Neuronal stem cell (in vitro differentiated cells): ENCODE results near the gene ADRA2B.
A peak's percentile ranks its signal among the peaks of the same experiment; 100 is the strongest.

Experiments
- DNase-seq: peaks from one replicate; pipeline ENCODE4 v3.0.0-alpha.2; 2013; ENCODE audit warnings: low spot score
- H2AFZ ChIP-seq: one replicate; pipeline ENCODE4 v1.6.1; 2013; ENCODE audit warnings: mild to moderate bottlenecking, low read length, inconsistent platforms
- H2AK5ac ChIP-seq: 2 replicates; pipeline ENCODE4 v1.6.1; 2013; ENCODE audit warnings: low read depth, mild to moderate bottlenecking, inconsistent platforms, low read length, moderate library complexity, mixed read lengths
- H2BK120ac ChIP-seq: 2 replicates; pipeline ENCODE4 v1.6.1; 2013; ENCODE audit warnings: low read depth, mild to moderate bottlenecking, inconsistent platforms, low read length, moderate library complexity, mixed read lengths
- H2BK12ac ChIP-seq: one replicate; pipeline ENCODE4 v1.6.1; 2013; ENCODE audit warnings: low read length, inconsistent platforms
- H2BK15ac ChIP-seq: 2 replicates; pipeline ENCODE4 v1.6.1; 2013; ENCODE audit warnings: mild to moderate bottlenecking, low read length, inconsistent platforms, mixed read lengths
- H2BK5ac ChIP-seq: one replicate; pipeline ENCODE4 v1.6.1; 2013; ENCODE audit warnings: inconsistent platforms, mild to moderate bottlenecking, low read length, moderate library complexity
- H3K14ac ChIP-seq: one replicate; pipeline ENCODE4 v1.6.1; 2013; ENCODE audit warnings: low read length, inconsistent platforms
- H3K18ac ChIP-seq: 2 replicates; pipeline ENCODE4 v1.6.1; 2013; ENCODE audit warnings: low read length, inconsistent platforms
- H3K23ac ChIP-seq: 2 replicates; pipeline ENCODE4 v1.6.1; 2013; ENCODE audit warnings: low read depth, mild to moderate bottlenecking, mixed read lengths, low read length, inconsistent platforms; ENCODE audit not compliant: poor library complexity
- H3K27ac ChIP-seq: replicated peaks from 3 replicates; pipeline ENCODE4 v1.5.1; 2013; ENCODE audit warnings: low read length, inconsistent platforms
- H3K27me3 ChIP-seq, 3 experiments: 2 replicates each; pipeline ENCODE4 v1.6.1; 2013; ENCODE audit warnings: low read length in 3 of 3, mild to moderate bottlenecking in 2 of 3, inconsistent platforms in 1 of 3, low read depth in 1 of 3, mixed read lengths in 1 of 3, moderate library complexity in 1 of 3; ENCODE audit not compliant: control insufficient read depth in 3 of 3, insufficient read depth in 3 of 3
- H3K36me3 ChIP-seq, 2 donors: replicated peaks in 1 of 2; 2 replicates each; pipeline ENCODE4 v1.6.1; 2013; ENCODE audit warnings: low read length in 2 of 2; ENCODE audit not compliant: control insufficient read depth in 2 of 2, insufficient read depth in 2 of 2
- H3K4ac ChIP-seq: 2 replicates; pipeline ENCODE4 v1.6.1; 2013; ENCODE audit warnings: inconsistent platforms, mild to moderate bottlenecking, low read length, moderate library complexity
- H3K4me1 ChIP-seq, 2 donors: 1 replicate in 1 of 2; 2 replicates in 1 of 2; pipeline ENCODE4 v1.6.1; 2013; ENCODE audit warnings: low read length in 2 of 2, low read depth in 1 of 2; ENCODE audit not compliant: control insufficient read depth in 2 of 2, insufficient read depth in 1 of 2
- H3K4me2 ChIP-seq: one replicate; pipeline ENCODE4 v1.6.1; 2013; ENCODE audit warnings: mild to moderate bottlenecking, low read length, inconsistent platforms; ENCODE audit not compliant: insufficient read depth, poor library complexity, severe bottlenecking
- H3K4me3 ChIP-seq, 2 donors: 2 replicates each; pipeline ENCODE4 v1.5.1; 2013; ENCODE audit warnings: low read length in 2 of 2, mild to moderate bottlenecking in 2 of 2, inconsistent platforms in 1 of 2, moderate library complexity in 1 of 2
- H3K79me1 ChIP-seq: one replicate; pipeline ENCODE4 v1.6.1; 2013; ENCODE audit warnings: low read depth, mild to moderate bottlenecking, inconsistent platforms, low read length, moderate library complexity
- H3K9ac ChIP-seq: one replicate; pipeline ENCODE4 v1.6.1; 2013; ENCODE audit warnings: mild to moderate bottlenecking, low read depth, low read length, inconsistent platforms; ENCODE audit not compliant: poor library complexity
- H3K9me3 ChIP-seq, 2 donors: replicated peaks in 1 of 2; 2 replicates each; pipeline versions ENCODE3 to v1.6.1; 2013; ENCODE audit warnings: low read length in 2 of 2, mild to moderate bottlenecking in 2 of 2, inconsistent platforms in 1 of 2, low read depth in 1 of 2, mixed read lengths in 1 of 2, moderate library complexity in 1 of 2; ENCODE audit not compliant: control insufficient read depth in 2 of 2, insufficient read depth in 1 of 2
- H4K8ac ChIP-seq: one replicate; pipeline ENCODE4 v1.6.1; 2013; ENCODE audit warnings: low read depth, mild to moderate bottlenecking, inconsistent platforms, low read length, moderate library complexity
- H4K91ac ChIP-seq: one replicate; pipeline ENCODE4 v1.6.1; 2013; ENCODE audit warnings: low read length, low read depth, mild to moderate bottlenecking, inconsistent platforms; ENCODE audit not compliant: poor library complexity
- WGBS, 2 donors: extraction: QIAGEN DNeasy Blood & Tissue Kit; methylation state at CpG; one replicate each; pipeline ENCODE4 v1.1.7; 2013; ENCODE audit warnings: missing lambda C conversion rate in 2 of 2, mixed read lengths in 1 of 2; ENCODE audit not compliant: insufficient read length in 2 of 2, insufficient replicate concordance in 1 of 2; ENCODE audit errors: extremely low coverage in 2 of 2; 5-methylcytosine and 5-hydroxymethylcytosine counted together

ADRA2B gene

GRCh38 chr2:96123290-96123689 lies 6.9 kb upstream of the ADRA2B start:
- no peak overlapping the region for H4K91ac ChIP-seq
- no peak overlapping the region for H2BK5ac ChIP-seq
- H3K4me2 ChIP-seq, result no peak overlapping the region
- H2BK12ac ChIP-seq, result no peak overlapping the region
- no peak overlapping the region for H3K4me3 ChIP-seq
- H3K79me1 ChIP-seq, result no peaks in the 10 kb centered on the region
- no peak overlapping the region for H3K23ac ChIP-seq
- H2BK120ac ChIP-seq, result no peak overlapping the region
- H3K27ac ChIP-seq, result no peak overlapping the region
- H3K4me1 ChIP-seq, result peaks cover 0 to 6% of the 10 kb centered on the region in 2 donors
- H3K27me3 ChIP-seq, result peaks cover 0 to 64% (median 0%) of the 10 kb centered on the region in 3 experiments
- no peak overlapping the region for H4K8ac ChIP-seq
- H3K36me3 ChIP-seq, result no peaks in the 10 kb centered on the region
- no peak overlapping the region for H2AK5ac ChIP-seq
- no peak for DNase-seq
- no peak overlapping the region for H3K9ac ChIP-seq
- no peak overlapping the region for H3K18ac ChIP-seq
- H2AFZ ChIP-seq, result no peak overlapping the region
- no peak overlapping the region for H2BK15ac ChIP-seq
- no peak overlapping the region for H3K14ac ChIP-seq
- no peaks in the 10 kb centered on the region for H3K9me3 ChIP-seq
- H3K4ac ChIP-seq, result no peak overlapping the region
- no CpG with 5 or more reads among the region's 1 CpG for WGBS, 2 donors

DNA sequence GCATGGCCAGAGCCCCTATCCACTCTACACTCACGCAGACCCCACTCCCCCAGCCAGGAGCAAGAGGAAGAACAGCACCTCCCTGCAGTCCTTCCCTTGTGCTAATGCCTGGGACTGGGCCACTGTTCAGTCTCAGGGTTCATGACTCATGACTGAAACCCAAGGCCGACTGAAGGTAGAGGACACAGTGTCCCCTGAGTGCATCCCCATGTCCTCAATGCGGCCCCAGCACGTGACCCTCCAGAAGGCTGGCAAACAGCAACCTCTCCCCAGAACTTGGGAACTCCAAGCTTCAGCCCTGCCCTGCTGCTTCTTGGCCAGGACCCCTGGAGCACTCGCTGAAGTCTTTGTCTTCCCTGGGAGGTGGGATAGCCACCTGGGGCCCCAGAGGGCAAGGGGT lies 6.0 kb upstream of the ADRA2B start:
- H3K9ac ChIP-seq, result peak overlapping the region; percentile 3
- H3K23ac ChIP-seq, result peak overlapping the region; percentile 74
- no peak overlapping the region for H2BK12ac ChIP-seq
- H2AK5ac ChIP-seq, result peak overlapping the region; percentile 5
- H3K27me3 ChIP-seq, result peaks cover 0 to 73% (median 7%) of the 10 kb centered on the region in 3 experiments
- H2BK5ac ChIP-seq, result peak overlapping the region; percentile 20
- H3K4ac ChIP-seq, result no peak overlapping the region
- H4K91ac ChIP-seq, result peak overlapping the region; percentile 75
- no peaks in the 10 kb centered on the region for H3K9me3 ChIP-seq
- H3K14ac ChIP-seq, result no peak overlapping the region
- H2BK120ac ChIP-seq, result peak overlapping the region; percentile 7
- peaks cover 2 to 6% of the 10 kb centered on the region in 2 donors for H3K4me1 ChIP-seq
- H3K4me3 ChIP-seq, result no peak overlapping the region
- H4K8ac ChIP-seq, result no peak overlapping the region
- no peaks in the 10 kb centered on the region for H3K79me1 ChIP-seq
- H3K27ac ChIP-seq, result no peak overlapping the region
- DNase-seq, result no peak
- H2AFZ ChIP-seq, result no peak overlapping the region
- H3K4me2 ChIP-seq, result no peak overlapping the region
- H2BK15ac ChIP-seq, result no peak overlapping the region
- WGBS, 2 donors, result no CpG with 5 or more reads among the region's 5 CpGs
- H3K36me3 ChIP-seq, result no peaks in the 10 kb centered on the region
- no peak overlapping the region for H3K18ac ChIP-seq

GRCh38 chr2:96121414-96121813 lies 5.0 kb upstream of the ADRA2B start:
- H2BK120ac ChIP-seq, result no peak overlapping the region
- no peaks in the 10 kb centered on the region for H3K9me3 ChIP-seq
- H2BK5ac ChIP-seq, result no peak overlapping the region
- H3K4ac ChIP-seq, result no peak overlapping the region
- no CpG with 5 or more reads among the region's 4 CpGs for WGBS, 2 donors
- no peak overlapping the region for H3K18ac ChIP-seq
- no peak overlapping the region for H3K27ac ChIP-seq
- peak overlapping the region; percentile 51 for H2AK5ac ChIP-seq
- H2BK15ac ChIP-seq, result no peak overlapping the region
- peak overlapping the region; percentile 78 for H3K23ac ChIP-seq
- peak overlapping the region; percentile 42 for H4K91ac ChIP-seq
- H3K14ac ChIP-seq, result no peak overlapping the region
- H2BK12ac ChIP-seq, result no peak overlapping the region
- no peak overlapping the region for H4K8ac ChIP-seq
- no peak for DNase-seq
- no peaks in the 10 kb centered on the region for H3K36me3 ChIP-seq
- no peak overlapping the region for H3K4me3 ChIP-seq
- no peak overlapping the region for H2AFZ ChIP-seq
- no peak overlapping the region for H3K9ac ChIP-seq
- H3K79me1 ChIP-seq, result no peaks in the 10 kb centered on the region
- H3K4me2 ChIP-seq, result no peak overlapping the region
- peaks cover 6 to 9% of the 10 kb centered on the region in 2 donors for H3K4me1 ChIP-seq
- H3K27me3 ChIP-seq, result peaks cover 0 to 81% (median 11%) of the 10 kb centered on the region in 3 experiments

GRCh38 chr2:96120991-96121390 lies 4.6 kb upstream of the ADRA2B start:
- no peak overlapping the region for H3K4ac ChIP-seq
- WGBS, 2 donors, result no CpG with 5 or more reads among the region's 7 CpGs
- H3K18ac ChIP-seq, result peak overlapping the region; percentile 21
- no peak overlapping the region for H3K27ac ChIP-seq
- H3K9ac ChIP-seq, result peak overlapping the region; percentile 74
- no peak overlapping the region for H3K4me2 ChIP-seq
- no peaks in the 10 kb centered on the region for H3K36me3 ChIP-seq
- H3K14ac ChIP-seq, result no peak overlapping the region
- H3K9me3 ChIP-seq, result peaks cover under 1% of the 10 kb centered on the region in 2 donors
- peaks cover 0 to 85% (median 13%) of the 10 kb centered on the region in 3 experiments for H3K27me3 ChIP-seq
- no peaks in the 10 kb centered on the region for H3K79me1 ChIP-seq
- no peak overlapping the region for H2BK12ac ChIP-seq
- H3K23ac ChIP-seq, result peak overlapping the region; percentile 78
- H2AK5ac ChIP-seq, result peak overlapping the region; percentile 51
- no peak overlapping the region for H4K8ac ChIP-seq
- H2BK120ac ChIP-seq, result no peak overlapping the region
- no peak overlapping the region for H2BK15ac ChIP-seq
- H3K4me1 ChIP-seq, result peaks cover 6 to 9% of the 10 kb centered on the region in 2 donors
- peak overlapping the region; percentile 42 for H4K91ac ChIP-seq
- H3K4me3 ChIP-seq, result no peak overlapping the region
- no peak overlapping the region for H2BK5ac ChIP-seq
- no peak overlapping the region for H2AFZ ChIP-seq
- no peak for DNase-seq
